Vagina (tissue), 2 donors: ENCODE measurements around the gene PTGS1.

ENCODE experiments used
- POLR2AphosphoS5 ChIP-seq, 2 donors: sonication (generic); formaldehyde crosslinking; IDR thresholded peaks; one replicate each; pipeline ENCODE4 v1.9.0; 2017; ENCODE audit warnings: antibody characterized with exemption in 2 of 2, mild to moderate bottlenecking in 2 of 2, low read depth in 1 of 2; ENCODE audit not compliant: insufficient read depth in 1 of 2
- TF ChIP-seq, protein P1 (sequence below), 3 experiments: fragments of 450-650 bp in 2 of 3; fragments of 200-600 bp in 1 of 3; sonication (generic) in 1 of 3; IDR thresholded peaks; one replicate each; pipeline ENCODE4 v1.5.1; 2017 to 2019; ENCODE audit warnings: antibody characterized with exemption in 3 of 3, mild to moderate bottlenecking in 2 of 3, moderate library complexity in 2 of 3

DNA sequence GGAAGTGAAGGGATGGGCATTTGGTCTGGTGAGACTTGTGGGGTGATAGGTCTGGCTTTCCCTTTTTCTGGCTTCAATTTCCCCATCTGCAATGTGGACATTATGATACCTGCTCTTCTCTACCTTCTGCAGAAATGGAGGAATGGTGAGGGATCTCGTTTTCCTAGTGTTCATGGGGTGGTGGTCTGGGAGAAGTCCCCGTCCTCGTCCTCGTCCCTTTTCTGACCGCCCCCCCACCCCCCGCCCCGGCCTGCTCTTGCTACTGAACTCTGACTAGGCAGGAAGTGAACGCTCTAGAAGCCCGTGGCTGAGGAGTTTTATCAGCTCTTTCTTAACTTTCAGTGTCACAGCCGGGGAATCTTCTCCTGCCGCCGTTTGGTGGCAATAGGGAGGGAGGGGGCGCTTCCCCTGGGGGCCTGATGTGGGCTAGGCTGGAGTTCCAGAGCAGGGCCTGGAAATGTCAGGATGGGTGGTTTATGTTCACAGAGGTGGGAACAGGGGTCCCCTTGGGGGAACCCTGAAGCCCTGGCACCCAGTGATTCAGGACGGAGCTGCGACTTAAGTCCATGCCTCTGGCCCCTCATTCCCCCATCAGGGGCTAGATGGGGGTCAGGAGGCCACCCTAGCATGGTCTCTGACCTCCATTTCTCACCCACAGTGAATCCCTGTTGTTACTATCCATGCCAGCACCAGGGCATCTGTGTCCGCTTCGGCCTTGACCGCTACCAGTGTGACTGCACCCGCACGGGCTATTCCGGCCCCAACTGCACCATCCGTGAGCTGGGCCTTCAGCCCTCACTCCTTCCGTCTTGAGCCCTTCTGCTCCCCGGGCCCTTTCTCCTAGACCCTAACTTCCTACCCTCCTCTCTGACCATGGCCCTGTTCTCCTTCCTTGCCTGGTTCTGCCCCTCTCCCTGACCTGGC, 6.7 kb downstream of the PTGS1 start:
- TF ChIP-seq, protein P1, sequence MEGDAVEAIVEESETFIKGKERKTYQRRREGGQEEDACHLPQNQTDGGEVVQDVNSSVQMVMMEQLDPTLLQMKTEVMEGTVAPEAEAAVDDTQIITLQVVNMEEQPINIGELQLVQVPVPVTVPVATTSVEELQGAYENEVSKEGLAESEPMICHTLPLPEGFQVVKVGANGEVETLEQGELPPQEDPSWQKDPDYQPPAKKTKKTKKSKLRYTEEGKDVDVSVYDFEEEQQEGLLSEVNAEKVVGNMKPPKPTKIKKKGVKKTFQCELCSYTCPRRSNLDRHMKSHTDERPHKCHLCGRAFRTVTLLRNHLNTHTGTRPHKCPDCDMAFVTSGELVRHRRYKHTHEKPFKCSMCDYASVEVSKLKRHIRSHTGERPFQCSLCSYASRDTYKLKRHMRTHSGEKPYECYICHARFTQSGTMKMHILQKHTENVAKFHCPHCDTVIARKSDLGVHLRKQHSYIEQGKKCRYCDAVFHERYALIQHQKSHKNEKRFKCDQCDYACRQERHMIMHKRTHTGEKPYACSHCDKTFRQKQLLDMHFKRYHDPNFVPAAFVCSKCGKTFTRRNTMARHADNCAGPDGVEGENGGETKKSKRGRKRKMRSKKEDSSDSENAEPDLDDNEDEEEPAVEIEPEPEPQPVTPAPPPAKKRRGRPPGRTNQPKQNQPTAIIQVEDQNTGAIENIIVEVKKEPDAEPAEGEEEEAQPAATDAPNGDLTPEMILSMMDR (IDR thresholded peaks at IDR 0.05): no peak
- TF ChIP-seq POLR2AphosphoS5 (IDR thresholded peaks at IDR 0.05; ENCODE audit: insufficient read depth in 1 of 2, low read depth in 1 of 2): no peak
